ENCODE results near the gene C6orf132.
"Not testable (repeated sequence)": the region's sequence is repeated elsewhere in the genome, so short reads cannot be mapped to it uniquely, and the experiment has no call there.

The C6orf132 gene

GRCh38 chr6:42162812-42163211, 20.4 kb upstream of the C6orf132 start:
- DNase-seq (ENCODE audit: low read depth, low spot score): no peak

- DNase-seq (ENCODE audit: low read depth, low spot score): no peak
These were observed 20.0 kb upstream of the C6orf132 start for GRCh38 chr6:42162384-42162783.

GRCh38 chr6:42159431-42160024, 17.1 kb upstream of the C6orf132 start:
- DNase-seq (ENCODE audit: low read depth, low spot score): no peak

- no peak for DNase-seq (ENCODE audit: low read depth, low spot score)
These were observed 16.2 kb upstream of the C6orf132 start for GRCh38 chr6:42158631-42159030.

GRCh38 chr6:42158011-42158410, 15.6 kb upstream of the C6orf132 start:
- no peak for DNase-seq (ENCODE audit: low read depth, low spot score)

GRCh38 chr6:42156638-42157037, 14.2 kb upstream of the C6orf132 start:
- DNase-seq (ENCODE audit: low read depth, low spot score): no peak

GRCh38 chr6:42155293-42155692, 12.9 kb upstream of the C6orf132 start:
- DNase-seq (ENCODE audit: low read depth, low spot score): no peak

- DNase-seq (ENCODE audit: low read depth, low spot score): no peak
These were observed 12.2 kb upstream of the C6orf132 start for GRCh38 chr6:42154461-42155209.

GRCh38 chr6:42153921-42154320, 11.5 kb upstream of the C6orf132 start:
- DNase-seq (ENCODE audit: low read depth, low spot score): no peak

- DNase-seq (ENCODE audit: low read depth, low spot score): not testable (repeated sequence)
These were observed 10.3 kb upstream of the C6orf132 start for GRCh38 chr6:42152528-42153213.

GRCh38 chr6:42152024-42152423, 9.6 kb upstream of the C6orf132 start:
- DNase-seq (ENCODE audit: low read depth, low spot score): no peak

- DNase-seq (ENCODE audit: low read depth, low spot score): no peak
These were observed 7.8 kb upstream of the C6orf132 start for GRCh38 chr6:42150254-42150653.

- no peak for DNase-seq (ENCODE audit: low read depth, low spot score)
These were observed 5.6 kb upstream of the C6orf132 start for GRCh38 chr6:42148058-42148457.

GRCh38 chr6:42147138-42147562, 4.7 kb upstream of the C6orf132 start:
- DNase-seq (ENCODE audit: low read depth, low spot score): no peak

- DNase-seq (ENCODE audit: low read depth, low spot score): no peak
These were observed 760 bp downstream of the C6orf132 start for GRCh38 chr6:42141603-42142117.

- DNase-seq (ENCODE audit: low read depth, low spot score): no peak
These were observed 1.4 kb downstream of the C6orf132 start for GRCh38 chr6:42140756-42141602.

- no peak for DNase-seq (ENCODE audit: low read depth, low spot score)
These were observed 2.4 kb downstream of the C6orf132 start for GRCh38 chr6:42140032-42140431.

- no peak for DNase-seq (ENCODE audit: low read depth, low spot score)
These were observed 3.5 kb downstream of the C6orf132 start for GRCh38 chr6:42138630-42139619.

GRCh38 chr6:42138190-42138589, 4.2 kb downstream of the C6orf132 start:
- DNase-seq (ENCODE audit: low read depth, low spot score): no peak

GRCh38 chr6:42137194-42137753, 5.1 kb downstream of the C6orf132 start:
- no peak for DNase-seq (ENCODE audit: low read depth, low spot score)

Measured in brain pericyte (primary cell).